ENCODE data around the gene RTN4RL2. TPM values are rescaled to one million over a fixed set of nuclear protein-coding genes. Genes with fewer than 3 reads are reported as not detected.

Gene RTN4RL2
- total and polyA plus RNA-seq, 9 of the 15 experiments (the other 6 are each of a cell fraction or from before 2014, with no cell fraction given), result 0.06 to 1.9 (median 0.34) TPM; not detected in 4

DNA sequence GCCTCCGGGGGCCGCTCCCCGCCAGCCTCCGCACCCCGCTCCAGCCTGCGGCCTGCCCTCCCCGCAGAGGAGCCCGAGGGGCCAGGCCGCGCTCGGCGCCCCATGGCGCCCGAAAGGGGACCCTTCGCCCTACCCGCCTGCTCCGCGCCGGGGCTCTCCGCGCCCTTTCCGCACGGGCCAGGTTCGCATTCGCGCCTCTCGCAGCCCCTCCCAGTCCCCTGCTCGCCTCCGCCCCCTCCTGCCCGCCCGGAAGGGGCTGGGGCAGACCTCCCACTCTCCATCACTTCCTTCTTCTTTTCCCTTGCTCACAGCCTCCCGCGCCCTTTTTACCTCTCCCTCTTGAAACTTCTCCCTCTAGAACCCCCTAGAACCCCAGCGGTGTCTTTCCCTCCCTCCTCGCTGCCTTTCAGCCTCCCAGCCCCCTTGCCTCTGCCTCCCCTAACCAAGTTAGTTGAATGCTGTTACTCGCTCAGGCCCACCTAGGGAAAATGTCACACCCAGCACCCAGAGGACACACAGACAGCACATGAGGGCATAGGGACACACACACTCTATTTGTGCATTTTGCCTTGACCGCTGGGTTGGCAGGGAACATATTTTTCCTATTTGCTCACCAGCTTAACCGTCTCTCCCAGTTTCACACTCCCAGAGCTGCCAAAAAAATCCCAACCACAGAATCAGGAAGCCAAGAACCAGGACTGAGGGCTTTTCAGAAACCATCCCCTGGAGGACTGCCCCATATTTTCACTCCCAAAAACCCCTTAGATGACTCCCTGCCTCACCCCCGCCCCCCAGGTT, 33.2 kb upstream of the RTN4RL2 start, which contains the start of gene SLC43A3 (continued):
- TF ChIP-seq ID3 (CRISPR knock-in tag; IDR thresholded peaks at IDR 0.05) (no peak), ID3 (tag; IDR thresholded peaks at IDR 0.05) (no peak), SIN3B (IDR thresholded peaks at IDR 0.05; ENCODE audit: low read depth) (no peak), XRCC5 (IDR thresholded peaks at IDR 0.05; ENCODE audit: low read depth, low read length) (peak; percentile 62; the same call in 1 of the 2 replicates), ZNF140 (CRISPR knock-in tag; IDR thresholded peaks at IDR 0.05) (no peak), ZNF561 (CRISPR knock-in tag; conservative IDR thresholded peaks at IDR 0.05) (no peak), NR1H2 (CRISPR knock-in tag; IDR thresholded peaks at IDR 0.05) (no peak), TCF7L2 (IDR thresholded peaks at IDR 0.05; ENCODE audit: low read depth, low read length) (no peak), PCBP2 (IDR thresholded peaks at IDR 0.05; ENCODE audit: low read depth, low read length, poor library complexity, severe bottlenecking) (no peak), ASH1L (IDR thresholded peaks at IDR 0.05; ENCODE audit: borderline replicate concordance, low read depth, partially characterized antibody) (peak; percentile 45), RBM14 (IDR thresholded peaks at IDR 0.05; ENCODE audit: borderline replicate concordance, insufficient read depth, low read depth, low read length) (0 out of 2 replicates have a peak, but pooled peaks have one; percentile 59), CEBPG (CRISPR knock-in tag; IDR thresholded peaks at IDR 0.05) (no peak), CEBPG (tag; conservative IDR thresholded peaks at IDR 0.05 in 1 of 2, IDR thresholded peaks at IDR 0.05 in 1 of 2) (no peak), ZNF239 (CRISPR knock-in tag; IDR thresholded peaks at IDR 0.05) (no peak), RBM22 (IDR thresholded peaks at IDR 0.05; ENCODE audit: low read depth, low read length, poor library complexity, severe bottlenecking) (no peak), ZNF121 (CRISPR knock-in tag; conservative IDR thresholded peaks at IDR 0.05) (peak; percentile 13; the same call in 1 of the 2 replicates)
- TF ChIP-seq, protein P1, sequence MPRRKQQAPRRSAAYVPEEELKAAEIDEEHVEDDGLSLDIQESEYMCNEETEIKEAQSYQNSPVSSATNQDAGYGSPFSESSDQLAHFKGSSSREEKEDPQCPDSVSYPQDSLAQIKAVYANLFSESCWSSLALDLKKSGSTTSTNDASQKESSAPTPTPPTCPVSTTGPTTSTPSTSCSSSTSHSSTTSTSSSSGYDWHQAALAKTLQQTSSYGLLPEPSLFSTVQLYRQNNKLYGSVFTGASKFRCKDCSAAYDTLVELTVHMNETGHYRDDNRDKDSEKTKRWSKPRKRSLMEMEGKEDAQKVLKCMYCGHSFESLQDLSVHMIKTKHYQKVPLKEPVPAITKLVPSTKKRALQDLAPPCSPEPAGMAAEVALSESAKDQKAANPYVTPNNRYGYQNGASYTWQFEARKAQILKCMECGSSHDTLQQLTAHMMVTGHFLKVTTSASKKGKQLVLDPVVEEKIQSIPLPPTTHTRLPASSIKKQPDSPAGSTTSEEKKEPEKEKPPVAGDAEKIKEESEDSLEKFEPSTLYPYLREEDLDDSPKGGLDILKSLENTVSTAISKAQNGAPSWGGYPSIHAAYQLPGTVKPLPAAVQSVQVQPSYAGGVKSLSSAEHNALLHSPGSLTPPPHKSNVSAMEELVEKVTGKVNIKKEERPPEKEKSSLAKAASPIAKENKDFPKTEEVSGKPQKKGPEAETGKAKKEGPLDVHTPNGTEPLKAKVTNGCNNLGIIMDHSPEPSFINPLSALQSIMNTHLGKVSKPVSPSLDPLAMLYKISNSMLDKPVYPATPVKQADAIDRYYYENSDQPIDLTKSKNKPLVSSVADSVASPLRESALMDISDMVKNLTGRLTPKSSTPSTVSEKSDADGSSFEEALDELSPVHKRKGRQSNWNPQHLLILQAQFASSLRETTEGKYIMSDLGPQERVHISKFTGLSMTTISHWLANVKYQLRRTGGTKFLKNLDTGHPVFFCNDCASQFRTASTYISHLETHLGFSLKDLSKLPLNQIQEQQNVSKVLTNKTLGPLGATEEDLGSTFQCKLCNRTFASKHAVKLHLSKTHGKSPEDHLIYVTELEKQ (CRISPR knock-in tag; IDR thresholded peaks at IDR 0.05), result no peak
- TF ChIP-seq, protein P2, sequence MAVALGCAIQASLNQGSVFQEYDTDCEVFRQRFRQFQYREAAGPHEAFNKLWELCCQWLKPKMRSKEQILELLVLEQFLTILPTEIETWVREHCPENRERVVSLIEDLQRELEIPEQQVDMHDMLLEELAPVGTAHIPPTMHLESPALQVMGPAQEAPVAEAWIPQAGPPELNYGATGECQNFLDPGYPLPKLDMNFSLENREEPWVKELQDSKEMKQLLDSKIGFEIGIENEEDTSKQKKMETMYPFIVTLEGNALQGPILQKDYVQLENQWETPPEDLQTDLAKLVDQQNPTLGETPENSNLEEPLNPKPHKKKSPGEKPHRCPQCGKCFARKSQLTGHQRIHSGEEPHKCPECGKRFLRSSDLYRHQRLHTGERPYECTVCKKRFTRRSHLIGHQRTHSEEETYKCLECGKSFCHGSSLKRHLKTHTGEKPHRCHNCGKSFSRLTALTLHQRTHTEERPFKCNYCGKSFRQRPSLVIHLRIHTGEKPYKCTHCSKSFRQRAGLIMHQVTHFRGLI (CRISPR knock-in tag; IDR thresholded peaks at IDR 0.05), result no peak
- TF ChIP-seq, protein P3, sequence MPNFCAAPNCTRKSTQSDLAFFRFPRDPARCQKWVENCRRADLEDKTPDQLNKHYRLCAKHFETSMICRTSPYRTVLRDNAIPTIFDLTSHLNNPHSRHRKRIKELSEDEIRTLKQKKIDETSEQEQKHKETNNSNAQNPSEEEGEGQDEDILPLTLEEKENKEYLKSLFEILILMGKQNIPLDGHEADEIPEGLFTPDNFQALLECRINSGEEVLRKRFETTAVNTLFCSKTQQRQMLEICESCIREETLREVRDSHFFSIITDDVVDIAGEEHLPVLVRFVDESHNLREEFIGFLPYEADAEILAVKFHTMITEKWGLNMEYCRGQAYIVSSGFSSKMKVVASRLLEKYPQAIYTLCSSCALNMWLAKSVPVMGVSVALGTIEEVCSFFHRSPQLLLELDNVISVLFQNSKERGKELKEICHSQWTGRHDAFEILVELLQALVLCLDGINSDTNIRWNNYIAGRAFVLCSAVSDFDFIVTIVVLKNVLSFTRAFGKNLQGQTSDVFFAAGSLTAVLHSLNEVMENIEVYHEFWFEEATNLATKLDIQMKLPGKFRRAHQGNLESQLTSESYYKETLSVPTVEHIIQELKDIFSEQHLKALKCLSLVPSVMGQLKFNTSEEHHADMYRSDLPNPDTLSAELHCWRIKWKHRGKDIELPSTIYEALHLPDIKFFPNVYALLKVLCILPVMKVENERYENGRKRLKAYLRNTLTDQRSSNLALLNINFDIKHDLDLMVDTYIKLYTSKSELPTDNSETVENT (CRISPR knock-in tag; IDR thresholded peaks at IDR 0.05), result 0 out of 2 replicates have a peak, but pooled peaks have one; percentile 47
